Prostate gland (tissue), 2 donors: ENCODE data around the gene RETREG1.

Source experiments
- CTCF ChIP-seq, 4 experiments: fragments of 200-600 bp in 2 of 4; fragments of 450-650 bp in 2 of 4; sonication (generic) in 2 of 4; IDR thresholded peaks; 1 replicate in 3 of 4; 2 replicates in 1 of 4; pipeline ENCODE4 v1.5.1; 2016 to 2019; ENCODE audit warnings: antibody characterized with exemption in 4 of 4, mild to moderate bottlenecking in 2 of 4, moderate library complexity in 2 of 4
- POLR2A ChIP-seq: fragments of 450-650 bp; IDR thresholded peaks from one replicate; pipeline ENCODE4 v1.6.1; 2016; ENCODE audit warnings: antibody characterized with exemption, mild to moderate bottlenecking

GRCh38 chr5:16480821-16481538, 135.8 kb downstream of the RETREG1 start:
- TF ChIP-seq CTCF (IDR thresholded peaks at IDR 0.05) (no peak), POLR2A (no peak)
